Muscle layer of duodenum (tissue), 2 donors: ENCODE measurements around the gene PLGRKT.
"Not testable (repeated sequence)": the region's sequence is repeated elsewhere in the genome, so short reads cannot be mapped to it uniquely, and the experiment has no call there.

Source experiments
- H3K27ac ChIP-seq: one replicate; pipeline ENCODE4 v1.7.0; 2013; ENCODE audit warnings: mild to moderate bottlenecking, low read length
- H3K27me3 ChIP-seq: one replicate; pipeline ENCODE4 v1.7.0; 2013; ENCODE audit warnings: low read depth, mild to moderate bottlenecking, control low read depth, low read length
- H3K36me3 ChIP-seq, 2 donors: one replicate each; pipeline ENCODE4 v1.7.0; 2013; ENCODE audit warnings: low read length in 2 of 2, control low read depth in 1 of 2, mild to moderate bottlenecking in 1 of 2; ENCODE audit not compliant: insufficient read depth in 2 of 2, control insufficient read depth in 1 of 2
- H3K4me1 ChIP-seq, 2 donors: one replicate each; pipeline ENCODE4 v1.7.0; 2013; ENCODE audit warnings: low read length in 2 of 2, mild to moderate bottlenecking in 2 of 2, control low read depth in 1 of 2, moderate library complexity in 1 of 2; ENCODE audit not compliant: insufficient read depth in 2 of 2, control insufficient read depth in 1 of 2
- H3K4me3 ChIP-seq, 2 donors: one replicate each; pipeline ENCODE4 v1.7.0; 2013; ENCODE audit warnings: low read length in 2 of 2, low read depth in 1 of 2, mild to moderate bottlenecking in 1 of 2
- H3K9me3 ChIP-seq, 2 donors: one replicate each; pipeline ENCODE4 v1.7.0; 2013; ENCODE audit warnings: low read length in 2 of 2, control low read depth in 1 of 2, mild to moderate bottlenecking in 1 of 2; ENCODE audit not compliant: control insufficient read depth in 1 of 2
- donor health status: healthy.

The PLGRKT gene

DNA sequence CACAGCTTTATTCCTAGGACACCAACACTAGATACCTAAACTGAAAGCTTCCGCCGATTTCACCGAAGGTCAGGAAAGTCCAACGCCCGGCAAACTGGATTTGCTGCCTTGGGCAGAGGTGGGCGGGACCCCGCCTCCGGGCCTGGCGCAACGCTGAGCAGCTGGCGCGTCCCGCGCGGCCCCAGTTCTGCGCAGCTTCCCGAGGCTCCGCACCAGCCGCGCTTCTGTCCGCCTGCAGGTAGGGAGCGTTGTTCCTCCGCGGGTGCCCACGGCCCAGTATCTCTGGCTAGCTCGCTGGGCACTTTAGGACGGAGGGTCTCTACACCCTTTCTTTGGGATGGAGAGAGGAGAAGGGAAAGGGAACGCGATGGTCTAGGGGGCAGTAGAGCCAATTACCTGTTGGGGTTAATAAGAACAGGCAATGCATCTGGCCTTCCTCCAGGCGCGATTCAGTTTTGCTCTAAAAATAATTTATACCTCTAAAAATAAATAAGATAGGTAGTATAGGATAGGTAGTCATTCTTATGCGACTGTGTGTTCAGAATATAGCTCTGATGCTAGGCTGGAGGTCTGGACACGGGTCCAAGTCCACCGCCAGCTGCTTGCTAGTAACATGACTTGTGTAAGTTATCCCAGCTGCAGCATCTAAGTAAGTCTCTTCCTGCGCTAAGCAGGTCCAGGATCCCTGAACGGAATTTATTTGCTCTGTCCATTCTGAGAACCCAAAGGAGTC is 12.8 kb upstream of the PLGRKT start, which contains the start of gene CD274:
TSS of gene CD274 (plus strand) at position 184 of the 733 bp plus-strand sequence. CDS start 5,572 bp downstream, outside the sequence.
- Histone ChIP-seq H3K27me3 (no peaks in the 10 kb centered on the region), H3K36me3 (no peaks in the 10 kb centered on the region), H3K27ac (peak within 1 kb of the TSS; percentile 97), H3K9me3 (no peaks in the 10 kb centered on the region), H3K4me3 (peak within 1 kb of the TSS; percentile 80 to 84), H3K4me1 (peaks cover 7 to 14% of the 10 kb centered on the region in 2 donors)

DNA sequence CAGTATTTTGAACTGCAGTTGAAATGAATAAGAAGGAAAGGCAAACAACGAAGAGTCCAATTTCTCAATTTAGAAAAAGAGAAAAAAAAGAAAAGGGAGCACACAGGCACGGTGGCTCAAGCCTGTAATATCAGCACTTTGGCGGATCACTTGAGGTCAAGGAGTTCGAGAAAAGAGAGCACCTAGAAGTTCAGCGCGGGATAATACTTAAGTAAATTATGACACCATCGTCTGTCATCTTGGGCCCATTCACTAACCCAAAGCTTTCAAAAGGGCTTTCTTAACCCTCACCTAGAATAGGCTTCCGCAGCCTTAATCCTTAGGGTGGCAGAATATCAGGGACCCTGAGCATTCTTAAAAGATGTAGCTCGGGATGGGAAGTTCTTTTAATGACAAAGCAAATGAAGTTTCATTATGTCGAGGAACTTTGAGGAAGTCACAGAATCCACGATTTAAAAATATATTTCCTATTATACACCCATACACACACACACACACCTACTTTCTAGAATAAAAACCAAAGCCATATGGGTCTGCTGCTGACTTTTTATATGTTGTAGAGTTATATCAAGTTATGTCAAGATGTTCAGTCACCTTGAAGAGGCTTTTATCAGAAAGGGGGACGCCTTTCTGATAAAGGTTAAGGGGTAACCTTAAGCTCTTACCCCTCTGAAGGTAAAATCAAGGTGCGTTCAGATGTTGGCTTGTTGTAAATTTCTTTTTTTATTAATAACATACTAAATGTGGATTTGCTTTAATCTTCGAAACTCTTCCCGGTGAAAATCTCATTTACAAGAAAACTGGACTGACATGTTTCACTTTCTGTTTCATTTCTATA is 12.0 kb upstream of the PLGRKT start:
- Histone ChIP-seq H3K27me3 (no peaks in the 10 kb centered on the region), H3K27ac (peak overlapping the region; percentile 97), H3K9me3 (no peaks in the 10 kb centered on the region), H3K36me3 (no peaks in the 10 kb centered on the region), H3K4me1 (peaks cover 7 to 14% of the 10 kb centered on the region in 2 donors), H3K4me3 (peak overlapping the region; percentile 80 to 84)

DNA sequence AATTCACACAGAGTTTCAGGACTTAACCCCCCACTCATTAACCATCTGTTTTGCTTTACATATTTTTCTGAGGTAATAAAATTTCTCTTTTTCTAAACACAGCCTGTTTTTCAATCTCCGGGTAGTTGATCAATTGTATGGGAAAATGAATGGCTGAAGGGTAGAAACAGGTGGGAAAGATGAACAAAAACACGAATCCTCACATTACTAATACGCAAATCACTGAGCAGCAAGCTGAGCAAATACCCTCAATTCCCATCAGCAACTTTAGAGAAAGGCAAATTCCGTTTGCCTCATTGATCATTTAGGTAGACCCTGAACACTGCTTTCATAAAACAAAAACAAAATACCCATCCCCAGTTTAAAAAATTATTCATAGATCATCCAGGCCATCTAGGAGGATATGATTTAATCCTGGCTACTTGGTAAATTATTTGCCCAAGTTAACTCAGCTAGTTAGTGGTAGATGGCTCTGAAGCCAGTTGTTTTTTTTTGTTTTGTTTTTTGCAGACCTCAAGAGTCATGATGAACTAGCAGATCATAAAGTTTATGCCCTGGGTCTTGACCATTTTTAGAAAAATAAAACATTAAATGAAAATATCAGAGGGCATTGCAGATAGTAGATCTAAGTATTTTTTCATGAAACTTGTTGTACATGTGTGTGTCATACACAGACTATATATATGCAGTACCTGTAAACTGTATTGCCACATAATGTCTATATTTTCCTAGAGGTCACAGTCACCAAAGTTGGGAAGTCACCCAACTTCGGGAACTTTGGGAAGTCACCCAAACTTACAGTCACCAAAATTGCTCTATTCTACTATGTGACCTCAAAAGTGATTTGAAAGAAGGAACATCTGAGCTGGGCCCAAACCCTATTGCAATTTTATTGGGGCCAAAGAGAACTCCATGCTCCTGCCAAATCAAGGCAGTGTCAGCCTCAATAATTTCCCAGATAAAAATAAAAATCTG is 11.0 kb upstream of the PLGRKT start:
- H3K4me3 ChIP-seq: peak overlapping the region in 1 of 2 donors; percentile 84
- no peaks in the 10 kb centered on the region for H3K9me3 ChIP-seq
- peak overlapping the region; percentile 97 for H3K27ac ChIP-seq
- peaks cover 7 to 14% of the 10 kb centered on the region in 2 donors for H3K4me1 ChIP-seq
- no peaks in the 10 kb centered on the region for H3K36me3 ChIP-seq
- H3K27me3 ChIP-seq: no peaks in the 10 kb centered on the region

DNA sequence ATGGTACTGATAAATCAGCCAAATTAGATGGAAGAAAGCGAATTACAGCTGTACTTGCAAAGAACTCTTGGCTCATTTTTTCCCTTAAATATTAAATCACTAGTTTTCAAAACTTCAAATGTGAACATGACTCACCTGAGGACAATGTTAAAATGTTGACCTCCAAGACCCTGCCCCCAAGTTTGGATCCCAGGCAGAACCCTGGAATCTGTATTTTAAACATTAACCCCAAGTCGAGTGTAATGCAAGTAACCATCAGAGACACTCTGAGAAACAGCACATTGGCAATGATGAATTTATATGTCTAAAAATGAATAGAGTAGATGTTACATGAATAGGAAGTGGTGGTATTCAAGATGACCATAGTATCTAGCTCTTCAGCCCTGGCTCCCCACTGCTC is 10.3 kb upstream of the PLGRKT start:
- Histone ChIP-seq H3K4me1 (peaks cover 7 to 14% of the 10 kb centered on the region in 2 donors), H3K27ac (no peak overlapping the region), H3K9me3 (no peaks in the 10 kb centered on the region), H3K36me3 (no peaks in the 10 kb centered on the region), H3K4me3 (no peak overlapping the region), H3K27me3 (no peaks in the 10 kb centered on the region)

DNA sequence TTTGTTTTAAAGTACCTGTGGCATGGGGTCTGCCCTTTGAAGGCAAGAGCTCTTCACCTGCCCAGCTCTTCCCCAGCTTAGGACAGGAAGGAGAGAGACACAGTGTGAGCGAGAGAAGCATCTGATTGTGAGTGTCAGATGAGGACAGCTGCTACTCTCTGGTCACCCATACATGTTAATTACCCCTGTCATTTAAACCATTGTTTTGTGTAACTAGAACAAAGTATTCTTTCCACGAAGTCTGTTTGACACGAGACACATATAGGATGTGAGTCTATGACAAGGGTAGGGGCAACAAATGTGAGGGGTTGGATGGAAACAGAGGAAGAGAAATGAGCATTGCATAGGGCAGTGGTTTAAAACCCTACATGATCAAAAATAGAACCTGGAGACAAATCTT is 9.6 kb upstream of the PLGRKT start:
- peaks cover 7 to 14% of the 10 kb centered on the region in 2 donors for H3K4me1 ChIP-seq
- H3K4me3 ChIP-seq: no peak overlapping the region
- H3K27me3 ChIP-seq: no peaks in the 10 kb centered on the region
- no peak overlapping the region for H3K27ac ChIP-seq
- H3K9me3 ChIP-seq: no peaks in the 10 kb centered on the region
- H3K36me3 ChIP-seq: no peaks in the 10 kb centered on the region

DNA sequence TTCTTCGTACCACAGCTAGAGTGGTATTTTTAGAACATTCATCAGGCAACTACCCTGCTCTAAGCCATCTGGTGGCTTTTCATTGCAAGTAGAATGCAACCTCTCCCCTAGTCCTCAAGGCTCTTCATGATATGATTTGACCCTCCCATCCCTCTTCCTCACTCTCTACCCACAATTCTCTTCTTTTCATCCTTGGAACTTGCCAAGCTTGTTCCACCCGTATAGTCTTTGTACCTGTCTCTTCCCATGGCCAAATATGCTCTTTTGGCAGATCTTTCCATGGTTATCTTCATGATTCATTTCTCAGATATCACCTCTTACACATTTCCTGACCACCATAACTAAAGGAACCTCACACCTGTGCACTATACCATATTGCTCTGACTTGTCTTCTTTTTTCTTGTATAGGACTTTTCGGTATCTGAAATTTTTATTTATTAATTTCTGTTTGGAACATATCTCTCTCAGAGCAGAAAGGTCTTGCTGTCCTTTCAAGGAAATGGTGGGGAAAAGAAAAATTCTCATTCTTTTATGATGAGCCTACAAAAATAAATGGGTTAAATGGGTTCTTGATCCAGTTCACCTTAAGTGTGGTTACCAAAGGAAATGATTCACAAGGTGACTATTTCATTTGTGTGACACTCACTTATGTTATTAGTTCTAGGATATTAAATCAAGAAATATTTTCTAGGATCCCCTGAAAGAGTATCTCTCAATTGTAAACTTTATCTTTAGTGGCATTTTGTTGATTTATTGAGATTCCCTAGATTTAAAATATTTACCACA is 8.9 kb upstream of the PLGRKT start:
- no peak overlapping the region for H3K4me3 ChIP-seq
- no peaks in the 10 kb centered on the region for H3K9me3 ChIP-seq
- H3K36me3 ChIP-seq: no peaks in the 10 kb centered on the region
- H3K27me3 ChIP-seq: no peaks in the 10 kb centered on the region
- H3K4me1 ChIP-seq: peaks cover 7 to 14% of the 10 kb centered on the region in 2 donors
- no peak overlapping the region for H3K27ac ChIP-seq

DNA sequence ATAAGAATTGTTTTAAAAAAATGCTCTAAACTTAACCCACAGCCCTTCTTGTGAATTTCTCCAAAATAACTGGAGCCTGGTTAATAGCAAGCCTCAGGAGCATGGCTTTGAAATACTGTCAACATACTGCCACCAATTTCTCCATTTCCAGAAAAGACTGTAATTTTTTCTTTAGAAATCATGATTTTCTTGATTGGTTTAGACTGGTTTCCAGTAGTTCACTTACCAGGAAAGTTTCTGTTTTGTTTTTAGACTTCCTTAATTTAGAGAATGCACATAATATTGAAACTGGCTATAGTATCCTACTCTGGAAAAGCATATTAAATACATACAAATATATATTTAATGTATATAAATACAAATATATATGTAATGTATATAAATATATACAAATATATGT is 8.2 kb upstream of the PLGRKT start:
- H3K27me3 ChIP-seq: no peaks in the 10 kb centered on the region
- no peak overlapping the region for H3K4me3 ChIP-seq
- H3K4me1 ChIP-seq: peaks cover 5 to 8% of the 10 kb centered on the region in 2 donors
- no peaks in the 10 kb centered on the region for H3K9me3 ChIP-seq
- no peak overlapping the region for H3K27ac ChIP-seq
- no peaks in the 10 kb centered on the region for H3K36me3 ChIP-seq

DNA sequence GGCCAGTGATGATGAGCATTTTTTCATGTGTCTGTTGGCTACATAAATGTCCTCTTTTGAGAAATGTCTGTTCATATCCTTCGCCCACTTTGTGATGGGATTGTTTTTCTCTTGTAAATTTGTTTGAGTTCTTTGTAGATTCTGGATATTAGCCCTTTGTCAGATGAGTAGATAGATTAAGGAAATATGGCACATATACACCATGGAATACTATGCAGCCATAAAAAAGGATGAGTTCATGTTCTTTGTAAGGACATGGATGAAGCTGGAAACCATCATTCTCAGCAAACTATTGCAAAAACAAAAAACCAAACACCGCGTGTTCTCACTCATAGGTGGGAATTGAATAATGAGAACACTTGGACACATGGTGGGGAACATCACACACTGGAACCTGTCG is 7.4 kb upstream of the PLGRKT start:
- H3K27ac ChIP-seq, H3K4me3 ChIP-seq, H3K4me1 ChIP-seq, H3K9me3 ChIP-seq, H3K36me3 ChIP-seq, H3K27me3 ChIP-seq: not testable (repeated sequence)

DNA sequence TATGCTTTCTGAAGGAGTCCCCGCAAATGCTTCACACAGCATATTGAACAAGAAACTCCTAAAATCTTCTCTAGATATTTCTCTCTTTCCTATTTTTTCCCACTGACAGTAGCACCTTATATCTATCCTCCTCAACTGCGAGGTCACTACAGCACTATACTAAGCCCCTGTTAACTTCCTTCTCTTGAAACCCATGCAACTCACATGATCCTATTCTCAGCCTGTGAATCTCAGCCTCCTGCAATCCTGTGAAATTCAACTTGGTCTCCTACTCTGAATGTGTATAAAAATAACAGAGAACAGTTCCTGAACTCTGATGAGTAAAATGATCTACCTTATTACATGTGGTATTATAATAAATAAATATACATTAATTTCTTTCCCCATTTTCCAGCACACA is 6.1 kb upstream of the PLGRKT start:
- H3K4me3 ChIP-seq: no peak overlapping the region
- peaks cover 0 to 1% of the 10 kb centered on the region in 2 donors for H3K4me1 ChIP-seq
- H3K27ac ChIP-seq: no peak overlapping the region

DNA sequence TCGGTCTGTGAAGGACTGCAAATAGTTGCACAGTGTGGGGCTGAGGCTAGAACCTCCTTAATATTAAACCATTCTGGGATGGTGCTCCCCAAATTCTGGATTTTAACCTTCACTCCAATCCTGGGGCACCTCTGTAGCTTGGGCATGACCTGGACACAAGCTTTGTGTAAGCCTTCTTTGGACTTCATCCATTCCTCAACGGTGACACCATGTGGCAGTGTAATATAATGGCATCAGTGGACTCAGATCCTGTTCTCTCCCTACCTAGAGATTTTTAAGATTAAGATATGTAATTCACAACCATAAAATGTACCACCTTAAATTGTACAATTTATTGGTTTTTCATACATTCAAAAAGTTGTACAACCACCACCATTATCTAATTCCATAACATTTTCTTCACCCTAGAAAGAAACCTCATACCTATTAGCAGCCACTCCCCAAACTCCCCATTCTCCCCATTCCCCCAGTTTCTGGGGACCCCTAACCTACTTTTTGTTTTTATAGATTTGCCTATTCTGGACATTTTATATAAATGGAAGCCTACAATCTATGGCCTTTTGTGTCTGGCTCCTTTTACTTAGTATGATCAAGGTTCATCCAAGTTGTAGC is 4.8 kb upstream of the PLGRKT start:
- Histone ChIP-seq H3K27me3 (no peaks in the 10 kb centered on the region), H3K4me1 (peaks cover 0 to 9% of the 10 kb centered on the region in 2 donors), H3K9me3 (no peaks in the 10 kb centered on the region), H3K4me3 (no peak overlapping the region), H3K36me3 (no peaks in the 10 kb centered on the region), H3K27ac (no peak overlapping the region)

More for the DNA sequence above, 6.1 kb upstream of the PLGRKT start:
- Histone ChIP-seq H3K9me3 (no peaks in the 10 kb centered on the region), H3K36me3 (no peaks in the 10 kb centered on the region), H3K27me3 (no peaks in the 10 kb centered on the region)
